Thoracic aorta (tissue), 2 donors: ENCODE results near the gene ADCY9. TPM values are rescaled to one million over a fixed set of nuclear protein-coding genes. Genes with fewer than 3 reads are reported as not detected.

Experiments
- ATAC-seq: fragments of 150-250 bp; one replicate; pipeline ENCODE4 v1.8.0; 2017; ENCODE audit warnings: low read depth; ENCODE audit not compliant: insufficient number of reproducible peaks, low FRiP score
- DNase-seq: peaks from one replicate; pipeline ENCODE4 v3.0.0-alpha.2; 2020; ENCODE audit warnings: low spot score
- H3K27ac ChIP-seq, 2 donors: fragments of 200-600 bp; sonication (generic); 1 replicate in 1 of 2; 2 replicates in 1 of 2; pipeline ENCODE4 v1.5.1; 2016; ENCODE audit warnings: mild to moderate bottlenecking in 2 of 2, moderate library complexity in 2 of 2
- H3K27me3 ChIP-seq: fragments of 200-600 bp; sonication (generic); replicated peaks from 2 replicates; pipeline ENCODE4 v1.6.0; 2016; ENCODE audit warnings: mild to moderate bottlenecking; ENCODE audit not compliant: insufficient read depth
- H3K36me3 ChIP-seq: fragments of 200-600 bp; sonication (generic); one replicate; pipeline ENCODE4 v1.5.1; 2016
- H3K4me1 ChIP-seq, 2 donors: fragments of 200-600 bp; sonication (generic); 1 replicate in 1 of 2; 2 replicates in 1 of 2; pipeline versions ENCODE4 v1.5.1 to v1.6.0; 2016; ENCODE audit warnings: low read depth in 2 of 2, mild to moderate bottlenecking in 1 of 2; ENCODE audit not compliant: control insufficient read depth in 1 of 2
- H3K4me3 ChIP-seq: fragments of 200-600 bp; sonication (generic); 2 replicates; pipeline ENCODE4 v1.5.1; 2016; ENCODE audit warnings: mild to moderate bottlenecking
- H3K9me3 ChIP-seq: fragments of 200-600 bp; sonication (generic); 2 replicates; pipeline ENCODE4 v1.5.1; 2016
- CTCF ChIP-seq: fragments of 200-600 bp; sonication (generic); IDR thresholded peaks from one replicate; pipeline ENCODE4 v1.5.1; 2019; ENCODE audit warnings: antibody characterized with exemption
- total RNA-seq, 2 donors: library from RNA; depleted of rRNA; stranded (reverse); fragments of >200 nt; gene quantifications; one replicate each; pipeline versions ENCODE4 v1.1.0 to v1.2.3, GENCODE V29; 2016

ADCY9 gene
- total RNA-seq, 2 donors from 2014 or later, result 44.1 to 83.8 TPM

GRCh38 chr16:4058386-4058785 lies 57.9 kb downstream of the ADCY9 start:
- no peak for TF ChIP-seq CTCF
- Histone ChIP-seq H3K4me1 (peaks cover 8 to 18% of the 10 kb centered on the region in 2 donors), H3K36me3 (no peaks in the 10 kb centered on the region), H3K27me3 (no peaks in the 10 kb centered on the region), H3K4me3 (no peak overlapping the region), H3K27ac (no peak overlapping the region), H3K9me3 (peaks cover 9% of the 10 kb centered on the region)
- no peak for ATAC-seq
- DNase-seq, result no peak

- peaks cover 8% of the 10 kb centered on the region for H3K9me3 ChIP-seq
- TF ChIP-seq CTCF, result no peak
- ATAC-seq, result no peak
- H3K4me3 ChIP-seq, result no peak overlapping the region
- no peaks in the 10 kb centered on the region for H3K27me3 ChIP-seq
- no peak overlapping the region for H3K27ac ChIP-seq
- H3K36me3 ChIP-seq, result no peaks in the 10 kb centered on the region
- no peak for DNase-seq
- peaks cover 14 to 27% of the 10 kb centered on the region in 2 donors for H3K4me1 ChIP-seq
Observed at GRCh38 chr16:4057439-4057877, 58.8 kb downstream of the ADCY9 start.

- H3K36me3 ChIP-seq, result no peaks in the 10 kb centered on the region
- H3K9me3 ChIP-seq, result no peaks in the 10 kb centered on the region
Observed at GRCh38 chr16:4056161-4057105, 59.8 kb downstream of the ADCY9 start.

GRCh38 chr16:4055748-4056147 lies 60.5 kb downstream of the ADCY9 start:
- H3K4me1 ChIP-seq, result peaks cover 14 to 33% of the 10 kb centered on the region in 2 donors
- no peak overlapping the region for H3K4me3 ChIP-seq
- DNase-seq, result no peak
- no peak for TF ChIP-seq CTCF
- no peak for ATAC-seq
- H3K27ac ChIP-seq, result no peak overlapping the region
- no peaks in the 10 kb centered on the region for H3K9me3 ChIP-seq
- no peaks in the 10 kb centered on the region for H3K36me3 ChIP-seq
- no peaks in the 10 kb centered on the region for H3K27me3 ChIP-seq

More at GRCh38 chr16:4056161-4057105, 59.8 kb downstream of the ADCY9 start:
- no peak for TF ChIP-seq CTCF
- Histone ChIP-seq H3K27ac (no peak overlapping the region), H3K4me1 (peaks cover 14 to 33% of the 10 kb centered on the region in 2 donors), H3K27me3 (no peaks in the 10 kb centered on the region), H3K4me3 (no peak overlapping the region)
- ATAC-seq (no peak), DNase-seq (no peak)

- Histone ChIP-seq H3K9me3 (no peaks in the 10 kb centered on the region), H3K4me3 (peak overlapping the region; percentile 64), H3K27ac (peak overlapping the region; percentile 75 to 87), H3K4me1 (peaks cover 14 to 47% of the 10 kb centered on the region in 2 donors), H3K36me3 (no peaks in the 10 kb centered on the region), H3K27me3 (no peaks in the 10 kb centered on the region)
- peak; percentile 33 for DNase-seq
- no peak for TF ChIP-seq CTCF
- ATAC-seq, result peak; percentile 50
Observed at GRCh38 chr16:4053301-4053845, 62.9 kb downstream of the ADCY9 start.
